ENCODE results near the gene DLX4. TPM values are rescaled to one million over a fixed set of nuclear protein-coding genes. Genes with fewer than 3 reads are reported as not detected.

DLX4 gene, protein sequence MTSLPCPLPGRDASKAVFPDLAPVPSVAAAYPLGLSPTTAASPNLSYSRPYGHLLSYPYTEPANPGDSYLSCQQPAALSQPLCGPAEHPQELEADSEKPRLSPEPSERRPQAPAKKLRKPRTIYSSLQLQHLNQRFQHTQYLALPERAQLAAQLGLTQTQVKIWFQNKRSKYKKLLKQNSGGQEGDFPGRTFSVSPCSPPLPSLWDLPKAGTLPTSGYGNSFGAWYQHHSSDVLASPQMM
- polyA plus RNA-seq (ENCODE audit: insufficient read length in 10 of 10): under 1 TPM in 9 of 10 donors, not detected in 1; 0.11 to 0.80 (median 0.17) TPM
- long read RNA-seq, donor 1: 0 reads
- long read RNA-seq, donor 2: 0 reads
- long read RNA-seq, donor 3, partial matches to known transcripts: 0 of 1 reads
- long read RNA-seq, donor 3, other reads (novel, unspliced or antisense): 0 of 1 reads
- long read RNA-seq, donor 4: 0 reads
- long read RNA-seq, donor 5: 0 reads
- long read RNA-seq, donor 6: 0 reads
- long read RNA-seq, donor 7: 0 reads
- long read RNA-seq, donor 8: 0 reads
- long read RNA-seq, donor 9: 0 reads

DNA sequence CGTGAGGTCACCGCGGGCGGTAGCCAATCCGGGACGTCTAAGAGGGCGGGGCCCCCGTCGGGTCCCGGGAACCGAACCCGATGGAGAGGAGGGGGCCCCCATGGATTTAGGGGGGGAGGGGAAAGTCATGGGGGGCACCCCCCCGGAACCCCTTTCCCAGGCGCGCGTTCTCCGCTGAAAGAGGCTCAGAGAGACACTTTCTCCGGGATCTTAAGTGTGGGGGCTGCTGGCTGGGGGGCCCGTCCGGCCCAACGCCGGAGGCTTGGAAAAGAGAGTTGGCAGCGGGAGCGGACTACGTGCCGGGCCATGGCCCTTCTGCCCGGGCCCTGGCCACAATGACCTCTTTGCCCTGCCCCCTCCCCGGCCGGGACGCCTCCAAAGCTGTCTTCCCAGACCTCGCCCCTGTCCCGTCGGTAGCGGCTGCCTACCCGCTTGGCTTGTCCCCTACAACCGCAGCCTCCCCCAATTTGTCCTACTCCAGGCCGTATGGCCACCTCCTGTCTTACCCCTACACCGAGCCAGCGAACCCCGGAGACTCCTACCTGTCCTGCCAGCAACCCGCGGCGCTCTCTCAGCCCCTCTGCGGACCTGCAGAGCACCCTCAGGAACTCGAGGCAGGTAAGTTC lies at the start of gene DLX4:
TSS of gene DLX4 (plus strand) at position 57 of the 626 bp plus-strand sequence. CDS start at position 336, 279 bp downstream.
- no peak for DNase-seq

DNA sequence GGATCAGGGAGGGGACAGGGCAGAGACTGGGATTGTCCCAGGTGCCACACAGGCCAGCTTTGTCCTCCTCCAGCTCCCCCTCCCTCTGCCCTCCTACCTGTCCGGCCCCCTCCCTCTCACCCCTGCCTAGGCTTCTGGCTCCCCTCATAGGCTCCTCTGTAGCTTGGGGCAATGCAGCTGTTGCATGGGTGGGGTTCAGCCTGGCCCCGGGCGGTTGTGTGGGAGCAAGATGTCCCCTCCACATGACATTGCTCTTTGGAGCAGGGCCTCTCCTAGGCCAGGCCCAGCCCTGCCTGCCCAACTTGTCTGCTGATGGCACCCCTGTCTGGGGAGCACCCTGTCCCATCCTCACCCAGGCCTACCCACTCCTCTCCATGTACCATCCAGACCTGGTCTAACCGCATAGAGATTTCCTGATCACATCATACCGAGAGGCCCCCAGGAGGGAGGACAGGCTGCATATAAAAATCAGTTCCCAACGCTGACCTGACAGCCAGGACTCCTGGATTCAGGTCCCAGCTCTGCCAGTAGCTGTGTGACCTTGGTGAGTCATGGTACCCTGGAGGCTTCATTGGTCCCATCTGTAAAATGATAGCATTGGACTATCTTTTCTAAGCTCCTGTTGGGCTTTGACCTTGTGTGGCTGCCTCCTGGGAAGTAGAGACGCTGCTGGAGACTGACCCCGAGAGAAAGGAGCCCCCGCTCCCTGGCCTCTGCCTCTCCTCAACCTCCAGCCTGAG lies 48.8 kb upstream of the DLX4 start:
- no peak for DNase-seq

DNA sequence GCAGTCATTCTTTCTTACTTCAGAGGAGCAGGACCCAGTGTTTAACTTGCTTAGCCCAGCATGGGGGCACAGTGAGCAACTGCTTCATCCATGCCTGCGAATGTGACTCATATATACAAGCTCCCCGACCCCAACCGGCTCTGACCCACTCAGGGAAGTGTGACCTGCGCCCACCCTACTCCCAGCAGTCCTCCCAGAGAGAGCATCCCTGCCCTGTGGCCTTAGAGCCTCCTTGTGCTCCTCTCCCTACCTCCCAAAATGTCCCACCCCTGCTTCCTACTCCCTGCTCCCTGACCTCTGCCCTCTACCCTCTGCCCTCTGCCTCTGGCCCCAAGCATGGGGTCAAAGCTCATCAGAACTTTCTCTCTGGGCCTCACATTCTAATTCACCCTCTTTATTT lies 46.9 kb upstream of the DLX4 start:
- no peak for DNase-seq

DNA sequence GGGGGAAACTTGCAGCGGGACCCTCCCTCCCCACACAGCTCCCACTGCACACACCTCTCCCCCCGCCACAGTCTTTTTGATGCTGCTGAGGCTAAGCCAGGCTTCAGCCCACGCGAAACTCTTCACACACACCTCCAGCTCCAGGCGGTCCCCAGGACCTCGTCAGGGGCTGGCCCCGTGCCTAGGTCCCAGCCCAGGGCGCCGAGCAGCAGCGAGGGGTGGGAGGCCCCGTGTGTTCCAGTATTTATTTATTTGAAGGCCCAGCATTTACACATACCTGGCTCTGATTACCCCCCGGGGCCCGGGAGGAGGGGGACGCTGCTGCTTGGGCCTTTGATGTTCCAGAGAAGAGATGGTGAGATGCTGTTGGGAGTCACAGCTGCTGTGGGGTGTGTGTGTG lies 44.9 kb upstream of the DLX4 start:
- no peak for DNase-seq

DNA sequence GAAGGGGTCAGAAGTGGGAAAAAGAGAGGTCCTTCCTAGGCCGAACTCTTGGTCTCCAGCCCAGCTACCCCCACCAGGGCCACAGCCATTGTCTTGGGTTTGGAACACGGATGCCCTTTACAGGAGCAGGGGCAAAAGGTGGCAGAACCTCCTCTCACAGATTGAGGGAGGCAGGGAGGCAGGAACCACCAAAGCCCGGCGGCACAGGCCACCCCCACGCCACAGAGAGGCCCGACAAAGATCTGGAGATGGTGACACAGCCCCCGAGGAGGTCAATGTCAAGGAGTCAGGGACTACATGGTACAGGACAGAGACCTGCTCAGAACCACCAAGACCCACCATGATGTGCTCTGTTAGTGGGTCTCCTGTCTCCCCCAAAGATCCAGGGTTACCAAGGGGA lies 44.4 kb upstream of the DLX4 start:
- no peak for DNase-seq

DNA sequence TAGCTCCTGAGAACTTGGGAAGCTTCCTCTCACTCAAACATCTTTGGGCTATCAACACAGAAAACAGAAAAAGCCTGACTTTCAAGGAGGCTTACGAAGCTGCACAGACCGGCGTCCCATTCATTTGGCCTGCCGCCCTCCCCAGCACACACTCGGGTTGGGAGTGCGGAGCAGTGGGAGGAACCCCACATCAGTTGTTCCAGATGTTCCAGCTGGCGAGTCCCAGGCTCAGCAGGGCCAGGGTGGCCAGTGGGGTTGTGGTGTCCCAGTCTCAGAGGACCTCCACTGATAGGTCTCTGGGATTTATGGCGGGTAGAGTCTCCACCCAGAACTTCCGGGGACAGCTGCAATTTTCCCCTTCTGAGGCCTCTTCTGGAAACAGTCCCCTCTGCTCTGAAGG lies 43.1 kb upstream of the DLX4 start:
- peak in 1 of 3 donors; percentile 55 for DNase-seq

DNA sequence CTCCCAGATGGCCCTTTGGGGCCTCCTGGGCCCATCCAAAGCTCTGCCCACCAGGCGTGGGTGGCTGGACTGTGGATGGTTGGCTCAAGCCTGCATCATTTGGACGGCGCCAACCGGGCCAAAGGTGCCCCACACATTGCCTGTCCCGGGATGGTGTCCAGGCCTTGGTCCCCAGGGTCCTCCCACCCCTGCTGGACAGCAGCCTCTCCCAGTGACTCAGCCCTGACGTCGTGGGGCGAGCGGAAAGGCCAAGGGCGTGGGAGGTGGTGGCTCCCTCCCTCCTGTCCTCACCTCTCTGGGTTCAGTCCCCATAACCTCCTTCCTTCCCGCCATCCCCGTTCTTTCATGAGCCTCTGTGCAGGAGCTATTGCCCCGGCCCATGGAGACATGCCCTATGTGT lies 42.1 kb upstream of the DLX4 start:
- no peak for DNase-seq

DNA sequence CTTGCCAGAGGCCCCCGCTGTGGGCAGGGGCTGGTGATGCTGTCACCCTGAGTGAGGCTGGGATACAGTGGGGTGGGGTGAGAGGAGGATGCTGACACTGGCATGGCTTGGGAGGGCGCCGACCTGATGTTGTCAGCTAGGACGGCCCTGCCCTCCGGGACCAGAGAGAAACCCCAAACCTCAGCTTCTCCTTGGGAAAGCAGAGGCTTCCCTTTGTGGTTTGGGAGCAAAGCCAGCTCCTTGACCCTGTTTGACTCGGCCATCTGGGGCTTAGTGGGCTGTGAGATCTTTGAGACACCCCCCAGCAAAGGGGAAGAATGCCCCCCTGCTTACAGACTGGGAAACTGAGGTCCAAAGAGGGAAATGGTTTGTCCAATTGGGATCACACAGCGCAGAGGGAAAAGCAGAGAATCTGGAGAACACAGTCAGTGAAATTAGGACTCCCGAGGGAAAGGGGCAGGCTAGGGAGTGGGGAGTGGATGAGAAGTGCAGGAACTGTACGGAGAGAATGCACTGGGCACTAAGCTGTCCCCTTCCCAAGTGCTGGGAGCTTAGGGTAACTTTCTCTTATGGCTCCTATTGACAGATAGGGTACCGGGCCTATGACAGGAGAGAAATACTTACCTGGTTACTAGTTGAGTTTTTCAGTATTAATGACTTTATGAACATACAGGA lies 40.7 kb upstream of the DLX4 start:
- no peak for DNase-seq

DNA sequence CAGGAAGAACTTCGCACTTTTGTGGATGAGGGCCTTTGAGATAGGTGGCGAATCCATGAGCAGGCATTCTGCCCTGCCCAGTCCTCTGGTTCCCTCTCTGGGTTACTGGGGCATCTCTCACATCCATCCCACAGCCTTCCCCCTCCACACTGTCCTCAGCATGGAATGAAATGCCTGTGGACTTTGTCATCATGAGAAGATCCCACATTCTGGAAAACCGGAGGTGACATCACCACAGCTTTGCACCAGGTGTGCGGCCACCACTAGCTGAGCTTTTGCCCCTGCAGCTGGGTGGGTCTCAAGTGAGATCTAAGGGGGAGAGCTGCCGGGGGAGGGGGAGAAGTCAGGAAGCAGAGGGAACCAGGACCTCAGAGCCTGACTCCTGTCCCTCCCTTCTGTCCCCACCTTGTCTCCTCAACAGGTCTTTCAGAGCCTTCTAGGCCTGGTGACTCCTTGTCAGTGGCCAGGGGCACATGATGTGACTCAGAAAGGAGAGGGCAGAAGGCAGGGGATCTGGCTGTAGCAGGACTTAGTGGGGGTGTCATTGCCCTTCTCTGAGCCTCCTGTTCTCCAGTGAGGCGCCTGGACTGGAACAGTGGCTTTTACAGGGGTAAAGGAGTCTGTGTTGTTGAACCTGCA lies 40.0 kb upstream of the DLX4 start:
- no peak for DNase-seq

DNA sequence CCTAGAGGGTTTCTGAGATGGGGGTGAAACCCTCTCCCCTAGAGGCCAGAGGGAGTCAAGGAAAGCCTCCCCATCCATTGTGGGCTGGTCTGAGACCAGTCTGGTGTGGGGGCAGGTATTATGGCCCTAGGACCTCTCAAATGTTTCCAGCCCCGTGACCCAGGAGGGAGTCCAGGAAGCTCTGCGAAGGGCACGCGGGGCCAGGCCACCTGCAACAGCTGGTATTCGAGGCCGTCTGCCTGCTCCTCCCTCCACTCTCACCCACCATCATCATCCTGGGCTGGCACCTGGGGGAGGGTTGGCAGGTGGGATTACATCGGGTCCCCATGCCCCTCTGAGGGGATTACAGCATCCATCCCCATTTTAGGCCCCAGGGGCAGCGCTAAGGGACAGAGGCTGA lies 38.1 kb upstream of the DLX4 start:
- DNase-seq: no peak

DNA sequence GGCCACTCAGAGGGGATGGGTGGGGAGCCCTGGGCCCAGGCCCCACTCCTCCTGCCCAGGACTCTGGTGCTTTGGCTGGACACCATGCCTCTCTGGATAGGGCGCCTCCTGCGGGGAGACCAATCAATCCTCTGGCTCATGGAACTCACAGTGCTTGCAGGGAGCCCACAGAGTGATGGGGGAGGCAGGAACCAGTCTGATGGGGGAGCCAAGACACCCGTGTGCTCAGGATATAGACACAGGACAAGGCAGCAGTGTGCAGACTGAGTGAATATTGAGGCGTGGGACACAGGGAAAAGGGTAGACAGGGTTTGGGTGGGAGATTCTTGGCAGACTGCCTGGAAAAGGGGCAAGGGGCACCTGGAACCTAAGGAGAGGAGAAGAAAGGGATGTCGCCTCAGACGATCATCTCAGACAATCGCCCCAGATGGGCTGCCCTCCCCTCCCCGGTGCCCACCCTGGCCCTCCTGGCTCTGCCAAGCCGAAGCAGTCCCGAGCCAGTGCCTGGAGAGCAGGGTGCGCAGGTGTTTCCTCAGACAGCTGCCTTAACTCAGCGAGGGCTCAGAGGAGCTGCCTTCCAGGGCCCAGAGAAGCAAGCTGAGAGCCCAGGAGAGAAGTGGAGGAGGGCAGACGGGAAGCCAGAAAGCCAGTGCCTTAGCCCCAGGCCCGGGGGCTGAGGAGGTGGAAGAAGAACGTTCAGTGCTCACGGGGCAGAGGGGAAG lies 37.4 kb upstream of the DLX4 start:
- no peak for DNase-seq

DNA sequence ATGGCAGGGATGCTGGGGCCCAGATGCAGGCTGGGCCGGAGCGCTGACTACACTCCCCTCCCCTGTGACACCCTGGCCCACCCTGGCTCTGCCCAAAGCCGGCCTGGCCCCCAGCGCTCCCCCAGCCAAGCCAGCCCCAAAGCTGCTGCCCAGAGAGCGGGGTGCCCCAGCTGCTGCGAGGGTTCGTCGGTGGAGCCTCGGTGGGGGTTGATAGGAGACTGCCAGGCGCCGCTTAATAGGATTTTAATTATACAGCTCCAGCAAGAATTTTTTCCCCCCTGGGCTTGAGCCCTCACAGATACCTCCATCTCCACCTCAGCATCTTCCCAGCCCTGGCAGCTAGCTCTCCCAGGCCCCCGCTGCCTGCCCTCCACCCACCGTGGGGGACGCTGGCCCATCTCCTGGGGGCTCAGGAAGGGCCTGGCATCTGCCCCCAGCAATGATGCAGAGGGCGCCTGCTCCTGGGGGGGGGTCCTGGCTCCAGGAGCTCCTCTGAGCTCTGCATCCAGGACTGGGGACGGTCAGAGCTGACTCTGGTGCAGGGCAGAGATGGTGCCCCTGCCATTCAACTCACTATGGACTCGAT lies 36.8 kb upstream of the DLX4 start:
- no peak for DNase-seq

DNA sequence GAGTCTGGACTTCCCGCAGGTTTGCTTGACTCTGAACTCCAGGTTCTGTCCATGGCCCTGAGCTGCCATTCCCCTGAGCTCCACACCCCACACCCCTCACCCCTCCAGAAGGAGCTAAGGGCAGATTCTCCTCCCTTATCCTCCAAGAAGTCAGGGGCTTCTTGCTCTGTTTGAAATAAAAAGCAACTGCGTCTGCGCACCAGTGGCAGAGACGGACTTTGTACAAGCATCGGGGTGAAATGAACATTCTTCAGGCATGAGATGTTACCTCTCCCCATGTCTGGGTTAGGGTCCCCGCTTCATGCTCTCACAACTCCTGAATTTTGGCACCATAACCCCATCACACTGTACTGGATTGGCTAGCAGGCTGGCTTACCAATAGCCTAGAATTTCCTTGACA lies 36.1 kb upstream of the DLX4 start:
- DNase-seq: no peak

DNA sequence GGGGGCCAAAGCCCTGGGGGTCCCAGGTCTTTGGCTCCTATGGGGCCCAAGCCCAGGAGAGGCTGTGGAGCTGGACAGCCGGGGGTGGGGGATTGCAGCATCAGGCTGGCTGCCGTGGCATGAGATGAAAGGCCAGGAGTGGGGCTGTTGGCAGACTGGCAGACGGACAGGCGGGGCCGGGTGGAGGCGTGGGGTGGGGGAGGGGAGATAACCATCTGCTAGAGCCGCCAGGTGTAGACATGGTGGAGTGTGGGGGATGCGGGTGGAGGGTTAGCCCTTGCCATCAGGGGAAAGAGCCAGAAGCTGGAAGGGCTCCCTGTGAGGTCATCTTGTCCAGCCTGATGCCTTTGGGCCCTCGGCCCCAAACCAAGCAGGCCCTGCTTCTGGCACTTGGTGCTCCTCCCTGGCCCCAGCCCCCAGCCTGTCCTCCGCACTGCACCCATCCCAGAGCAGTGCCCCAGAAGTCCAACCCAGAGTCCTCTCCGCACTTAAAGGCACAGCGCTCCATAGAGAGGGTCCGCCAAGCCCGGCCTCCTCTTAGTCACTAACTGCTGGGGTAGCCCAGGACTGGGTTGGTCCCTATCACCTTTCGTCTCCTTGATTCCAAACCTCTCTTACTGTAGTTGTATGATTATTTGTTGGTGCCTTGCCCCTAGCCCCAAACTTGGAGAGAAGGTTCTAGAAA lies 33.3 kb upstream of the DLX4 start:
- DNase-seq: no peak

DNA sequence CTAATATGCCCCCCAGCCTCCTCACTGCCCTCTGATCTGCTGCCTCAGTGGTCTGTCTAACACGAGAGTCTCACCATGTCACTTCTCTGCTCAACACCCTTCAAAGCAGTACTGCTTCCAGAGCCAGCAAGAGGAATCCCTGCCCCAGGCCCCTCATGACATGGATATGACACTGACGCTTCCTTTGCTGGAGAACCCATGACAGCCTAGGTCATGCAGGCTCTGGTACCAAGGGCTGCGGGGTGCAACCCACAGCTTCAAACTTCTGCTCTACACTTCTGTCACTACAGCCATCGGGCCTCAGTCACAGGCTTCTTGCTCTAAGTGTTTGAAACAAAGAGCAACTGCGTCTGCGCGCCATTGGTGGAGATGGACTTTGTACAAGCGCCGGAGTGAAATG lies 32.6 kb upstream of the DLX4 start:
- DNase-seq: no peak

DNA sequence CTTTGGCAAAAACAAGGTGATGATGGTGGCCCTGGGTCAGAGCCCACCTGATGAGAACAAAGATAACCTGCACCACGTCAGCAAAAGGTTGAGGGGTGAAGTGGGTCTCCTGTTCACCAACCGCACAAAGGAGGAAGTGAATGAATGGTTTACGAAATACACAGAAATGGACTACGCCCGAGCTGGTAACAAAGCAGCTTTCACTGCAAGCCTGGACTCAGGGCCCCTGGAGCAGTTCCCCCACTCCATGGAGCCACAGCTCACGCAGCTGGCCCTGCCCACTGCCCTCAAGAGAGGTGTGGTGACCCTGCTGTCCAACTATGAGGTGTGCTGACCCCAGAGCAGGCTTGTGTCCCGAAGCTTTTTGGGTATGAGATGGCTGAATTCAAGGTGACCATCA lies 29.7 kb upstream of the DLX4 start:
- DNase-seq: no peak

DNA sequence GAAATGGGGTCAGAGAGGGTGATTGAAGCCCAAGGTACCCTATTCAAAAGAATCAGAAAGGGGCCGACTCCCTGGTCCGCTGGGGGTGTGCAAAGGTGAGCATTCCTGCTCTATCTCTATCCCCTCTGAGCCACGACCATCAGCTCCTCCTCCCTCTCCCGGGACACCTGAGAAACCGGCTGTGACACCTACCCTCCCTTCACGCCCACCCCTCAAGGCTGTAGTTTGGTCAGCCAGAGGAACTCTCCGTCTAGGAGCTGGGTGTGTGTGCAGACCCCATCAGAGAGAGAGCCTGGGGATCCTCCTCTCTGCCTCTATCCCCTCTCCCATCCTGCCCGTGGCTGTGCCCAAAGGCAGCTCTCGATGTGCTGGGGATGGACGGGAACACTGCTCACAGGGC lies 27.6 kb upstream of the DLX4 start:
- no peak for DNase-seq

DNA sequence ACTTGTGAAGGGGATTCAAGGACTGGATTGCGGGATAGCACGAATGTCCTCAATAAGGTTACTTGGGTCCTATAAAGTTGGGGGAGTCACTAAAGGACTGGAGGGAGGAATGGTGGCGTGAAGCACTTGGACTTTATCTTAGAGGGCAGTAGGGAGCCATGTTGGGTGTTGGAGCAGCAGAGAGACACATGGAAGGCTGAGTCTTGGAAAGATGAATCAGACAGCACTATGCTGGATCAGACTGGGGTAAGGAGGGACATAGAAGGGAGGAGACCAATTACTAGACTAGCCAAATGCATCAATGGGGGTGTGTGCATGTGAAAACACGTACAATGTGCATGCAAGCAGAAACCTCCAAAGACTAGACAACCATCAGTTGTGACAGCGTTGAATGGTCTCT lies 26.0 kb upstream of the DLX4 start:
- DNase-seq: no peak

DNA sequence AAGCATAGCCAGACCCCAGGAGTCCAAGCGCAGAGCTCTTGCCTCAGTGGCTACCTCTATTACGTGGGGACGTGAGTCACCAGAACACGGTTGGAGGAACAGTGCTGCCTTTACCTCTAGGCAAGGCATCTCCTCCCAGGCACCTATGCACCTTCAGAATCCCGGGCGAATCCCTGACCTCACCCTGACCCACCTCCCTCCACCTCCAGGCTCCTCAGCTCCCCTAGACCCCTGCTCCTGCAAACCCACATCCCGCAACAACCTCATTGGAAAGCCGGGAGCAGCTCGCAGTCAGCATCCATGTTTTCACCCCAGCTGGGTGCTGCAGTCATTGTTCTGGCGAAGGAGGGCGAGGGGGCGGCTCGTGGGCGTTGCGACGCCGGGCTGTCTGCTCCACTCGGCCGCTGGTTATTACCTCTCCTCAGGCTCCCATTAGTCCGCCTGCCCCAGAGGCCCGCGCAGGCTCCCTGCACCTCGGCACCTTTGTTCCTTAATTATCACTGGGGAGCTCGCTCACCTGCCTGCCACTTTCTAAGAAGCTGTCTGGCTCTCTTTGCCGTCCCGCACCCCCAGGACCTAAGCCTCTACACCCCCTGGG lies 24.6 kb upstream of the DLX4 start:
- DNase-seq: no peak
